Renal cortex interstitium (tissue), 15 donors: Measurements from ENCODE around the gene HOXA13. TPM values are rescaled to one million over a fixed set of nuclear protein-coding genes. Genes with fewer than 3 reads are reported as not detected.

ENCODE experiments used
- DNase-seq, 11 donors: peaks; one replicate each; pipeline ENCODE4 v3.0.0-alpha.2; 2013; ENCODE audit warnings: low read depth in 9 of 11, low spot score in 4 of 11; ENCODE audit errors: extremely low read depth in 1 of 11
- long read RNA-seq, 16 experiments: transcript quantifications; one replicate each; lab custom pipeline, GENCODE V29; 2026
- polyA plus RNA-seq, 3 donors: library from polyadenylated mRNA; unstranded; fragments of 120-200 nt; gene quantifications; one replicate each; pipeline ENCODE4 v1.2.1, GENCODE V29; 2013; ENCODE audit not compliant: insufficient read length in 3 of 3

HOXA13 gene
- polyA plus RNA-seq: under 1 TPM in 1 of 3 donors, not detected in 2; 0.01 TPM
- long read RNA-seq, donor 1: 0 reads
- long read RNA-seq, donor 2: 0 reads
- long read RNA-seq, donor 3: 0 reads
- long read RNA-seq, donor 4: 0 reads
- long read RNA-seq, donor 5: 0 reads
- long read RNA-seq, donor 6: 0 reads
- long read RNA-seq, donor 7: 0 reads
- long read RNA-seq, donor 8: 0 reads
- long read RNA-seq, donor 9: 0 reads
- long read RNA-seq, donor 10: 0 reads
- long read RNA-seq, donor 11: 0 reads
- long read RNA-seq, donor 12: 0 reads
- long read RNA-seq, donor 13: 0 reads
- long read RNA-seq, donor 14: 0 reads
- long read RNA-seq, donor 15: 0 reads
- long read RNA-seq, donor 16: 0 reads

GRCh38 chr7:27199849-27200760 is at the start of gene HOXA13:
Gene HOXA13, minus strand, starts transcription at chr7:27200091. Its CDS starts 14 bp downstream, at chr7:27200077.
- no peak for DNase-seq

DNA sequence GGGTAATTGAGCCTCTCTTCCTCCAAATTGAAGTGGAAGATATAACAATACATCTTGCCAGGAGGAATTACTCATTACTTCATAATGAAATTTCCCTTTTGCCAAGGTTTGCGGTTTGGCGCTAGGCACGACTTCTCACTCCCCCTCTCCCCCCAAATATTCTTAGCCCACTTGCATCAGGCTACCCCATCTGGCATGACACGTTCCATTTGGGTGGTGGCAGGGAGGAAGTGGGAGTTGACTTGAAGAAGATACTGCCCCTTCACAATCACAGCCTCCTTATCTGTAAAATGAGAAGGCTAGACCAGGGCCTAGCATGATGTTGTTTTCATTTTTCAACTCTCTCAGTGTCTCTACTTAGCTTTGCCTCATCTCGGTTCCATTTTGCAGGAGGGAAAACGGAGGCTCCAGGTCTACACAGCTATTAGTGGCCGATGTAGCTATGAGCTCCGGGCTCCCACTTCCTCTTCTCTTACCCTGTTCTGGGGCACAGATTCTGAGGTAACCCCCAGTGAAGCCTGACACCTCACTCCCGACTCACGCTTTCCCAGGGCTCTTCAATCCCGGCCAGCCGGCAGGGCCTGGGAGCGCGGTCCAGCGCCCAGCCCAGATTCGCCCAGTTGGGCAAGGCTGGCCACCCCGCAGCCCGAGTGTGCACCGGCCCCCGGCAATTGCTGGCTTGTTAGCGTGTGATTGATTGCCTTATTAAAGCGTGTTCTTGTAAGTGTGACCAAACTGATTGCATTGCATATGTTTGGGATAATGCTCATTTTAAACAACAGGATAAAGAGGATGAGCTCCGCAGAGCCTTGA is 49.2 kb upstream of the HOXA13 start:
- DNase-seq: no peak

- DNase-seq: no peak
Measured at GRCh38 chr7:27248427-27248806, 48.5 kb upstream of the HOXA13 start.

- no peak for DNase-seq
Measured at GRCh38 chr7:27247452-27248426, 47.8 kb upstream of the HOXA13 start.

DNA sequence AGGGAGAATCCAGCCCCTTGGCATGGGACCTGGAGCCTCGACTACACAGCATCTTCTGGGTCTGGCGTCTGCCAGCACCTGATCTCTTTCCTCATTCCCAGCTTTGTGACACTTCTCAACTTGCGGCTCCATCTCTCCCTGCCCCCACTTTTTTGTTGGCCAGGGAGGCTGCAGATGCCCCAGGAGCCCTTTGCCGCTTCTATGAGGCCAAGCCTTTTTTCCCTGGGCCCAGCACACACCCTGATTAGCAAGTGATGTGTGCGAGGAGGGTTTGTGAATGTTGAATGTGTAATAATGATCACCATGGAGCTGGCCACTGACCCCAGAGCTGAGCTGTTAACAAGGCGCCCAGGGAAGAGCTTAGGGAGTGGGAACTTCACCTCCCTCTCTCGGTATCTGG is 47.1 kb upstream of the HOXA13 start:
- no peak for DNase-seq

GRCh38 chr7:27245798-27246691 is 46.2 kb upstream of the HOXA13 start:
- no peak for DNase-seq

DNA sequence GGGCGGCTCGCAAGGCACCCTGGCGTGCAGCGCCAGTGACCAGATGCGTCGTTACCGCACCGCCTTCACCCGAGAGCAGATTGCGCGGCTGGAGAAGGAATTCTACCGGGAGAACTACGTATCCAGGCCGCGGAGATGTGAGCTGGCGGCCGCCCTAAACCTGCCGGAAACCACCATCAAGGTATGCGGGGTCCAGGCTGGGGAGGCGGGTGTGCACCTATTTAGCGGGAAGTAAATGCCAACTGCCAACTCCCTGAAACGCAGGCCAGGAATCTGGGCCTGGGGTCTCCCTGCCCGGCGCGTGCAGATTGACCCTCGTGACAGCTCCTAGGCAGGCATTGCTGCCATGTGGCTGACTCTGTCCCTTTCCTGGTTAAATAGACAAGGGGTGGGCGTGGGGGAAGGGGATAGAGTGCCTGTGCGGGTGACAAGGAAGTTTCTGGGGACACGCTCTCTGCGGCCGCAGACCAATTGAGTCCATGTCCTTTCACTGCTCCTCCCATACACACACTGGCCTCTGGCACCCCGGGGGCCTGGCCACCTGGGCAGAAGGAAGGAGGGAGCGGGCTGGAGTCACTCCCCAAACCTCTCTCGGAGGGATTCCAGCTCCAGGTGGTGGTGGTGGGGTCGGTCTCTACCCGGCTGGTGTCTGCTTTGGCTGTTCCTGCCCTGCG is 45.4 kb upstream of the HOXA13 start:
- DNase-seq: no peak

DNA sequence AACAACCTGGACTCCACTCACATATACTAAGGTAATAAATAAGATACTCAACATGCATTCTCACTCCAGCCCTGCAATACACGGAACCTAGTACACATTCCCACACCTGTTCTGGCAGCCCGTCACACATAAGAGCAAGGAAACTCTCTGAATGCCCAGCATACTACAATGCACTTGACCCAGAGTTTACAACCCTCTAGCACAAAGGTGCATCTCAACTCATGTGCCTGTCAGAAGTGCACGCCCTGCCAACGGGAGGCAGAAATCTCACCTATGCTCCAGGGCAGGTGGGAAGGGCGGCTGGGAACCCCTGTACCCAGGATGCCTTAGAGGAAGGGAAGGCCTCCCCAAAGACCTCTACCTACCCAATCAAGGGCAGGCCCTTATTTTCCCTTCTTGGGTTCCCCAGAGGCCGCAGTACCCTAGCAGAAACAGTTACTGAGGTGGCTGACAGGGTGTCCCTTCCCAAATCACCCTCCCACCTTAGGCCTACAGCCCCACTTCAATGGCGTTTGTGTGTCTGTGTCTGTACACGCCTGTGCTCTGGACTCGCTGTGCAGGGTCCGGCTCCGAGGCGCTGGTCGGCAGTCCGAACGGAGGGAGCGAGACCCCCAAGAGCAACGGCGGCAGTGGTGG is 44.7 kb upstream of the HOXA13 start:
- no peak for DNase-seq

DNA sequence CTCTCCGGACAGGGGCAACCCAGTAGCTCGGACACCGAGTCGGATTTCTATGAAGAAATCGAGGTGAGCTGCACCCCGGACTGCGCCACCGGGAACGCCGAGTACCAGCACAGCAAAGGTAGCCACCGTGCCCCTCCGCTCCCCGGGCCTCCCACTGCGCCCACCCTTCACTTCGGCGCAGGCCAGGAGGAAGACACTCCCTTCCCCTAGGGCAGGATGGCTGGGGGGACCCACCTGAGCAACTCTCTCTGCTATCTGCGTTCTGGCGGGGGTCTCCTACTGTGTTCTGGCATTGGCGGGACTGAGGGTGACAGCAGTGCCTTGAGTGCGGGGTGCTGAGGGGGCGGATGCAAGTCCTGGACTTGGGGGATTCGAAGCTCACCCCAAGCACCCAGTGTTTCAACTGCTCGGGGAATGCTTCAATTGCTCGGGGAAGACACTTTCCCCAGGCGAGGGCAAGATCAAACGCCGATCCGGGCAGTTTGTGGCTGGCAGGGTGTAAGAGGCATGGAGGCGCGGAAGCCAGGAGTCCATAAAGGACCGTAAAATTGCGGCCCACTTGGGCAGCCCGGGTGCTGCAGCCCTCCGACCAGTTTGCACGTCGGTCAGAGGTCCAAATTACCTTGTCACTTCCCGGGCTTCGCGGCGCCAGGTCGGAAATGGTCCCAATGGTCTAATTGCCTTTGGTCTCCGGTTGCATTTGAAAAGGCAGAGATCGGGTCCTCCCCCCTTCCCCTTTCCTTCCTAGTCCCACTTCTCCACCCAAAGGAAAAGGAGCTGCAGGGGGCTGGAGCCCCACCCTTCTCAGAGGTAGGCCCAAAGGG is 43.7 kb upstream of the HOXA13 start:
- DNase-seq: no peak

- no peak for DNase-seq
Measured at GRCh38 chr7:27242555-27243339, 42.9 kb upstream of the HOXA13 start, which contains the start of gene EVX1. Gene EVX1, plus strand, starts transcription at chr7:27242802. Its CDS starts 229 bp downstream, at chr7:27243031.

DNA sequence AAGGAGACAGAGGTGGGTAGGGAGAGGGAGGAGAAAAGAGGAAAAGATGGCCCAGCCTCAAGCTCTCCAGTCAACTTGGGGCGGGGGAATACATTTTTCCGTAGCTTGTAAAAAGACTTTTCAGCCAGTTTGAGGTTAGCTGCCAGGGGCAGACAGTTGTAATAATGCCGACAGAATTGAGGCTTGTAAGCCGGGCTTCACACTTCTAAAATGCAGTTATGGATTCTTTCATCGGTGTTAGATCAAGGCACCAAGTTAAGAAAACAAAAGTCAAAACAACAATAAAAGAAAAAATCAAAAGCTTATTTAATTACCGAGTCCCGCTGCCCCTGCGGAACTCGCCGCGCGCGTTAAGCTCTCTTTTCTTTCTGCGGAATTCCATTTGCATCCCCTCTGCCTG is 42.3 kb upstream of the HOXA13 start:
- no peak for DNase-seq

DNA sequence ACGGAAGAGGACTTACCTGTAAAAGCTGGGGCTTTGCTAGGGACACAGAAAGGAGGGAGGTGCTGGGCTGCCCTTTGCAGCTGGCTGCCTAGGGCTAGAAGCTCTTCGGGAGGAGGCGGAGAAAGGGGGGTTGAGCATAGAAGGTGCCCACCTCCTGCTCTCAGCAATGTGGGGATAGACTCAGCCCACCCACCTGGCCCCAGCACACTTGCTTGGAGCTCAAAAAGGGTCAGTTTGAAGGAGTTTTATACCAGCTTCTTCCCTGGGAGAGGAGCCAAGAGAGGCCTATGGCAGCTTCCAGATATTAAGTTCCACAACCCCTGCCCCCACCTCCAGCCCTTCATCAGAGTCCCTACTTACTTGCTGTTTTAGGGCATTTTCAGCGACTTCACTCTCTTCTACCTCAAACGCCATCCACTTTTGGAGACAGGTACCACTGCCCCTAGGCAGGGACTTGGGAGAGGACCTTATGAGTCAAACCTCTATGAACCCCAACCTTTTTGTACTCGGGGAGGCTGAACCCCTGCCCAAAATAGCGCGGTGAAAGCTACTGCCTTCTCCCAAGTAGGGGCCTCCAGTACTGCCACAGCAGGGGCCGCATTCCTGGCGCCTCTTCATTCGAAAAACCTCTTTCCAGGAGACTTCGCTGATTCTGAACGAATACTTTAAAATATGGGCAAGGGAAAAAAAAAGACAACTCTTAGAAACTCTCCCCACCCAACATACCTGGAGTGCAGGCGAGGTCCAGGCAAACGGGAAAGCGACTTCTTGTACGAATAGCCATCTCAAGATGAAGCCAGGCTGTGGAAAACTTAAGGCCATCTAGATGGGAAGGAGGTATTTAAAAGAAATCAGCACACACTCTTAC is 41.5 kb upstream of the HOXA13 start:
- no peak for DNase-seq

DNA sequence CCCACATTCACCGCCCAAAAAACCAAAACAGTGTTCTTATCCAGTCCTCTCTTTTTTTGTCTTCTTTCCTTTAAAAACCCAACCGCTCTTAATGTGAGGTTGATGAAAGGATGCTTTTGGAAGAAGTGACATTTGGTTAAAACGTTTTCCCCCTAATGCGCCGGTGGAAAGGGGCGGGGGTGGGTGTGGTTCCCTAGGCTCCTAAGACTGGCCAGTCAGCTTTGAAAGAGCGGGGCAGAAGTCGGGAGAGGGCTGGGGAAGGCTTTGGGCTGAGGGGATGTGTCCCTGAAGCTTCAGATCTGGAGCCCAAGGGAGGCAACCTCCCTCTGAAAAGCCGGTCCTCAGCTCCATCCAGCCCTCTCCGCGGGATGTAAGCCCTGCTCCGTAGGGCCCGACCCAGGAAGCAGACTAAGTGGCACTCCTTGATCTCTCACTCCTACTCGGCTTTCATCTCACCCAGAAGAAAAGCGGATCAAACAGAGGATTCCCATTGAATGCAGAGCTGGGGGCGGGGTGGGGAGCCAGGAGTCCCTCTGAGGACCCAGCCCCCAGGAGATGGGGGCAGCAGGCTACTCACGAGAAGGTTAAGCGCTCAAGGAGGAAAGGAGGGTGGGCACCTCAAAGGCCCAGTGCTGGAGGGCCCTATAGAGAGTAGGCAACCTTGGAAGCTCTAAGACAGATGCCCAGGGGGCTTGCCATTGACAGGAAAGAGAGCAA is 40.3 kb upstream of the HOXA13 start:
- DNase-seq: no peak
